CD4-positive, alpha-beta T cell (primary cell): ENCODE results near the gene JDP2. TPM values are rescaled to one million over a fixed set of nuclear protein-coding genes. Genes with fewer than 3 reads are reported as not detected.

Experiments used
- ATAC-seq: fragments of 200-7000 bp; cut with Tn5 transposase; one replicate; pipeline ENCODE4 v1.10.0; 2022; ENCODE audit warnings: mild to moderate bottlenecking; ENCODE audit not compliant: poor library complexity
- CTCF ChIA-PET: fragments of 350-600 bp; sonication (Branson Sonifier 250); formaldehyde crosslinking; loops from one replicate; lab custom pipeline; 2021; ENCODE audit warnings: antibody characterized with exemption, inconsistent platforms; lab: Charles Lee
- POLR2A ChIA-PET: fragments of 350-600 bp; sonication (Branson Sonifier 250); formaldehyde crosslinking; loops from one replicate; lab custom pipeline; 2021; ENCODE audit warnings: antibody characterized with exemption, inconsistent platforms; lab: Charles Lee
- DNase-seq, 14 experiments: peaks; one replicate each; pipeline ENCODE4 v3.0.0-alpha.2; 2013 to 2020; ENCODE audit warnings: mixed read lengths in 2 of 14
- H3K27ac ChIP-seq, 2 donors: one replicate each; pipeline versions ENCODE4 v1.5.1 to v1.7.0; 2013; ENCODE audit warnings: low read length in 2 of 2, low read depth in 1 of 2, mild to moderate bottlenecking in 1 of 2
- H3K27me3 ChIP-seq, 2 experiments: 1 replicate in 1 of 2; 2 replicates in 1 of 2; pipeline versions ENCODE4 v1.6.1 to v1.7.0; 2013; ENCODE audit warnings: low read length in 2 of 2, control low read depth in 1 of 2, mild to moderate bottlenecking in 1 of 2, moderate library complexity in 1 of 2; ENCODE audit not compliant: insufficient read depth in 2 of 2, control insufficient read depth in 1 of 2
- H3K36me3 ChIP-seq: one replicate; pipeline ENCODE4 v1.6.1; 2013; ENCODE audit warnings: low read length, control low read depth; ENCODE audit not compliant: insufficient read depth
- H3K4me1 ChIP-seq: one replicate; pipeline ENCODE4 v1.6.1; 2013; ENCODE audit warnings: low read length, control low read depth; ENCODE audit not compliant: insufficient read depth
- H3K4me3 ChIP-seq: one replicate; pipeline ENCODE4 v1.5.1; 2013; ENCODE audit warnings: mild to moderate bottlenecking, low read length, moderate library complexity
- H3K9me3 ChIP-seq, 2 experiments: 1 replicate in 1 of 2; 2 replicates in 1 of 2; pipeline versions ENCODE4 v1.6.1 to v1.7.0; 2013; ENCODE audit warnings: low read length in 2 of 2, mild to moderate bottlenecking in 2 of 2, control low read depth in 1 of 2, moderate library complexity in 1 of 2; ENCODE audit not compliant: control insufficient read depth in 1 of 2, insufficient read depth in 1 of 2
- H3K27ac Mint-ChIP-seq: one replicate; pipeline ENCODE4 v1.8.0; 2020; ENCODE audit warnings: mixed read lengths
- H3K27me3 Mint-ChIP-seq: one replicate; pipeline ENCODE4 v1.8.0; 2021; ENCODE audit warnings: mixed read lengths
- H3K36me3 Mint-ChIP-seq: one replicate; pipeline ENCODE4 v1.8.0; 2021; ENCODE audit warnings: low read depth, mixed read lengths
- H3K4me1 Mint-ChIP-seq: one replicate; pipeline ENCODE4 v1.8.0; 2021; ENCODE audit warnings: low read depth, mixed read lengths
- H3K4me3 Mint-ChIP-seq: one replicate; pipeline ENCODE4 v1.8.0; 2020; ENCODE audit warnings: mild to moderate bottlenecking, mixed read lengths
- H3K9me3 Mint-ChIP-seq: one replicate; pipeline ENCODE4 v1.8.0; 2020; ENCODE audit warnings: mixed read lengths
- CTCF ChIP-seq: fragments of 200-600 bp; IDR thresholded peaks from one replicate; pipeline ENCODE4 v1.8.0; 2022; ENCODE audit warnings: antibody characterized with exemption, mild to moderate bottlenecking
- intact Hi-C, 2 experiments: fragments of 100-400 bp; cut with DNase I in 1 of 2; cut with micrococcal nuclease in 1 of 2; formaldehyde crosslinking; loops; one replicate each; pipeline versions ENCODE4 v1.15.1 to v1.9.0; 2023 to 2025; cut with DNase I, micrococcal nuclease
- total RNA-seq, 174 experiments: library from RNA in 2 of 174; stranded (reverse) in 2 of 174; gene quantifications; one replicate each; pipeline ENCODE4 v1.2.3 and lab custom pipeline; 2021 to 2026

JDP2 gene
- total RNA-seq, 2 experiments from 2014 or later: 1.1 to 1.2 TPM

DNA sequence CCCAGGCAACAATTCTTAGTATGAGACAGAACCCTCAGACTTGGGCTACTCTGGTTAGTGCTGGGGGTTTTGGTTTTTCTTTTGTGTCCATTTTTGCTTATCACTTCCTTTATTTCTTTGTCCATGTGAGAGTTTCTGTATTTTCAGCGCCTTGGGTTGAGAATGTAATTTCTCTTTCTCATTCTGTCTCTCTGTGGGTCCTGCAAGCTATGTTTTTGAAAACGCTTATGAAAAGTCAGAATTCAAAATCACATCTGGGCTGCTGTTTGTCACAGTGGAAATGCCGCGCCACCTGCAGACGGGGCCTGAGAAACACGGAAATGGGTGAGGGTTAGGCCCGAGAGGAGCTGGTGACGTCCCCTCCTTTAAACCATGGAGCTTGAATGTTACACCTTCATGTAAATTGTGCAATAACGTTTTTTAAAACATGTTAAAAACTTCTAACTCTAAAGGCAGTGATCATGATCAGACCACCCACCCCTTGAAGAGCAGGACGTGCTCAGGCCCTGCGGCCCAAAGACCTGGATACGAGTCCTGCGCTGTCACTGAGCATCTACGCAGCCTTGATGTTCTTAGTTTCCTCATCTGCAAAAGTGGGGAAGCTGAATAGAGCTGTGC lies 26.1 kb downstream of the JDP2 start:
- intact Hi-C loops: loop anchor here in 1 of 2 experiments (2.0 kb wide), 1 partner anchor 145 kb away; no protein-coding TSS in a partner anchor
- Histone ChIP-seq H3K9me3 (no peaks in the 10 kb centered on the region), H3K4me1 (peaks cover 1% of the 10 kb centered on the region), H3K36me3 (no peaks in the 10 kb centered on the region), H3K4me3 (no peak overlapping the region), H3K27ac (no peak overlapping the region), H3K27me3 (no peaks in the 10 kb centered on the region)
- Mint-ChIP-seq H3K9me3 (no peaks in the 10 kb centered on the region), H3K36me3 (no peaks in the 10 kb centered on the region), H3K27me3 (no peaks in the 10 kb centered on the region), H3K4me1 (no peaks in the 10 kb centered on the region), H3K27ac (no peak overlapping the region), H3K4me3 (no peak overlapping the region)
- TF ChIP-seq CTCF: peak; percentile 14
- DNase-seq (peak in 7 of 14 experiments; percentile 6 to 49 (median 32)), ATAC-seq (no peak)
- CTCF ChIA-PET: no interaction called here
- POLR2A ChIA-PET: no interaction called here

- ChIA-PET CTCF (no interaction called here), POLR2A (no interaction called here)
- no peak overlapping the region for H3K4me3 ChIP-seq
- H3K27ac ChIP-seq: no peak overlapping the region
- Mint-ChIP-seq H3K36me3 (no peaks in the 10 kb centered on the region), H3K4me1 (no peaks in the 10 kb centered on the region), H3K27ac (no peak overlapping the region), H3K9me3 (no peaks in the 10 kb centered on the region), H3K27me3 (no peaks in the 10 kb centered on the region), H3K4me3 (no peak overlapping the region)
- ATAC-seq: no peak
- no peak for DNase-seq
- H3K27me3 ChIP-seq: no peaks in the 10 kb centered on the region
- H3K36me3 ChIP-seq: no peaks in the 10 kb centered on the region
- H3K9me3 ChIP-seq: no peaks in the 10 kb centered on the region
- no peak for TF ChIP-seq CTCF
- peaks cover 7% of the 10 kb centered on the region for H3K4me1 ChIP-seq
- intact Hi-C loops: loop anchor here in 1 of 2 experiments (2.0 kb wide), 1 partner anchor 146 kb away; no protein-coding TSS in a partner anchor
These were observed 27.2 kb downstream of the JDP2 start for GRCh38 chr14:75454963-75455546.

DNA sequence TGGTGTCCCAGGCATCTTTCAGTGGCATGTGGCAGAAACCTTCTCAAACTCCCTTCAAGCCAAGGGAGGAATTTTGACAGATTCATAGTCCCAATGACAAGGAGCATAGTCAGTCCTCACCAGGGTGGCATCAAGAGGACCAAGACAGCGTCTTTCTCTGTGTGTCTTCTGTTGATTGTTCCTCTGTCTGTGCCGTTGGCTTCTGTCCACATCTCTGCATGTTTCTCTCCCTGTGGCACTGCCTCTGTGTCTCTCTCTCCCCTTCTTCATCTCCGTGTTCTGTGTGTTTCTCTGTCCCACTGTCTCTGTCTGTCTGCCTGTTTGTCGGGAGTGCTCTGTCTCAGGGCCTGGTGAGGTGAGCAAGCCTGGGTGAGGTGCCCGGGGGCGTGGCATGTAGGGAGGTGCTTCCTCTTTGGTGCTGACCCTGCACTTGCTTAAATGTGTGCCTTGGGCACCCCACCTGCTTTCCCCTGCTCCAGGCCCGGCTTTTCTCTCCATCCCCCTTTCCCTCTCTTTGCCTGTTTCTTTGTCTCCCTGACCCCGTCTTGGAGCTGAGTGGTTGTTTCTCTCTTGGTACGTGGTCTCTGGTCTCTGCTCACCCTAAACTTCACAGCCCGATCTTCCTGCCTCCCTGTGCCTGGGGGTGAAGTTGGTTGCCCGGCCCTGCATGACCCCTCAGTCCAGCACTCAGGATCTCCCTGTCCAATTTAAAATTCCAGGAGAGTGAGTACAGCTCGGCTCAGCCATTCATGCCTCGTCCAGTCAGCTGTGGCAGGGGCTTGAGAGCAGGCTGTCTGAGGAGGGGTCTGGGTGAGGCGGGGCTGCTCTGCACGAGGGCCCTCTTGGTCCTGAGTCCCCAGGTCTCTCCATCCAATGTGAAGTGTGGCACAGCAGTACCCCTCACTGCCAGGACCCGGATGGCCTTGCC lies 28.5 kb downstream of the JDP2 start:
- Mint-ChIP-seq H3K4me1 (no peaks in the 10 kb centered on the region), H3K36me3 (no peaks in the 10 kb centered on the region), H3K4me3 (no peak overlapping the region), H3K9me3 (no peaks in the 10 kb centered on the region), H3K27me3 (no peaks in the 10 kb centered on the region), H3K27ac (no peak overlapping the region)
- CTCF ChIA-PET: no interaction called here
- intact Hi-C loops: no loop called here
- POLR2A ChIA-PET: no interaction called here
- Histone ChIP-seq H3K36me3 (no peaks in the 10 kb centered on the region), H3K4me1 (peaks cover 7% of the 10 kb centered on the region), H3K9me3 (no peaks in the 10 kb centered on the region), H3K27me3 (no peaks in the 10 kb centered on the region), H3K27ac (no peak overlapping the region), H3K4me3 (no peak overlapping the region)
- TF ChIP-seq CTCF: no peak
- DNase-seq: no peak
- ATAC-seq: no peak
